ENCODE results near the gene SERPIND1. TPM values are rescaled to one million over a fixed set of nuclear protein-coding genes. Genes with fewer than 3 reads are reported as not detected.

Gene SERPIND1
- total RNA-seq, 4 donors from 2014 or later = 0.15 TPM; not detected in 3

GRCh38 chr22:20777420-20778177 is 3.7 kb downstream of the SERPIND1 start:
- ATAC-seq = peak; percentile 83
- 50 to 85% methylated on average over 3 to 10 of the region's 10 CpGs for WGBS, 2 donors (ENCODE audit: low coverage in 1 of 2)
- peak; percentile 20 for TF ChIP-seq POLR2AphosphoS5 (IDR thresholded peaks at IDR 0.05)
- no peak for TF ChIP-seq CTCF (IDR thresholded peaks at IDR 0.05)
- TF ChIP-seq POLR2A (IDR thresholded peaks at IDR 0.05) = peak in 1 of 2 donors; percentile 6
- TF ChIP-seq EP300 (IDR thresholded peaks at IDR 0.05) = no peak
- Histone ChIP-seq H3K4me3 (no peak overlapping the region), H3K36me3 (peaks cover 0 to 74% of the 10 kb centered on the region in 2 donors), H3K27ac (peak overlapping the region in 2 of 4 donors; percentile 39 to 55), H3K27me3 (no peaks in the 10 kb centered on the region), H3K4me1 (no peaks in the 10 kb centered on the region), H3K9me3 (no peaks in the 10 kb centered on the region)

- H3K4me1 ChIP-seq = no peaks in the 10 kb centered on the region
- WGBS, 2 donors (ENCODE audit: low coverage in 1 of 2) = 73 to 84% methylated on average over 15 to 16 of the region's 25 CpGs
- no peak for ATAC-seq
- no peaks in the 10 kb centered on the region for H3K9me3 ChIP-seq
- no peak for TF ChIP-seq EP300 (IDR thresholded peaks at IDR 0.05)
- TF ChIP-seq CTCF (IDR thresholded peaks at IDR 0.05) = no peak
- no peak for TF ChIP-seq POLR2A (IDR thresholded peaks at IDR 0.05)
- no peak for TF ChIP-seq POLR2AphosphoS5 (IDR thresholded peaks at IDR 0.05)
- H3K27ac ChIP-seq = peak overlapping the region in 2 of 4 donors; percentile 21 to 55
- H3K4me3 ChIP-seq = no peak overlapping the region
- no peaks in the 10 kb centered on the region for H3K27me3 ChIP-seq
- peaks cover 0 to 71% of the 10 kb centered on the region in 2 donors for H3K36me3 ChIP-seq
These were observed 5.3 kb downstream of the SERPIND1 start for GRCh38 chr22:20779014-20779817.

GRCh38 chr22:20779818-20780158 is 5.9 kb downstream of the SERPIND1 start:
- no peak overlapping the region for H3K4me3 ChIP-seq
- 88 to 98% methylated on average over 5 of the region's 5 CpGs for WGBS, 2 donors (ENCODE audit: low coverage in 1 of 2)
- peaks cover 0 to 76% of the 10 kb centered on the region in 2 donors for H3K36me3 ChIP-seq
- no peak for ATAC-seq
- H3K9me3 ChIP-seq = no peaks in the 10 kb centered on the region
- no peaks in the 10 kb centered on the region for H3K4me1 ChIP-seq
- TF ChIP-seq CTCF (IDR thresholded peaks at IDR 0.05) (no peak), POLR2A (IDR thresholded peaks at IDR 0.05) (no peak), EP300 (IDR thresholded peaks at IDR 0.05) (no peak), POLR2AphosphoS5 (IDR thresholded peaks at IDR 0.05) (no peak)
- no peaks in the 10 kb centered on the region for H3K27me3 ChIP-seq
- H3K27ac ChIP-seq = peak overlapping the region in 2 of 4 donors; percentile 21 to 55

GRCh38 chr22:20781272-20781990 is 7.5 kb downstream of the SERPIND1 start:
- TF ChIP-seq EP300 (IDR thresholded peaks at IDR 0.05) = no peak
- no peak for TF ChIP-seq POLR2A (IDR thresholded peaks at IDR 0.05)
- TF ChIP-seq CTCF (IDR thresholded peaks at IDR 0.05) = no peak
- TF ChIP-seq POLR2AphosphoS5 (IDR thresholded peaks at IDR 0.05) = no peak
- no peaks in the 10 kb centered on the region for H3K4me1 ChIP-seq
- H3K27ac ChIP-seq = no peak overlapping the region
- 84% methylated on average over 10 of the region's 11 CpGs for WGBS, 2 donors (ENCODE audit: low coverage in 1 of 2)
- H3K27me3 ChIP-seq = no peaks in the 10 kb centered on the region
- no peak overlapping the region for H3K4me3 ChIP-seq
- no peak for ATAC-seq
- peaks cover 0 to 77% of the 10 kb centered on the region in 2 donors for H3K36me3 ChIP-seq
- H3K9me3 ChIP-seq = no peaks in the 10 kb centered on the region

Measured in gastroesophageal sphincter (tissue), 4 donors.